Activated CD4-positive, alpha-beta T cell treated with anti-CD3 and anti-CD28 coated beads for 1 hour (primary cell): Measurements from ENCODE around the gene CYP4F8.
"Not testable (repeated sequence)": the region's sequence is repeated elsewhere in the genome, so short reads cannot be mapped to it uniquely, and the experiment has no call there.

ENCODE experiments used
- DNase-seq: peaks from one replicate; pipeline ENCODE4 v3.0.0-alpha.2; 2020

CYP4F8 gene

GRCh38 chr19:15644816-15645215 is 29.8 kb downstream of the CYP4F8 start:
- no peak for DNase-seq

DNA sequence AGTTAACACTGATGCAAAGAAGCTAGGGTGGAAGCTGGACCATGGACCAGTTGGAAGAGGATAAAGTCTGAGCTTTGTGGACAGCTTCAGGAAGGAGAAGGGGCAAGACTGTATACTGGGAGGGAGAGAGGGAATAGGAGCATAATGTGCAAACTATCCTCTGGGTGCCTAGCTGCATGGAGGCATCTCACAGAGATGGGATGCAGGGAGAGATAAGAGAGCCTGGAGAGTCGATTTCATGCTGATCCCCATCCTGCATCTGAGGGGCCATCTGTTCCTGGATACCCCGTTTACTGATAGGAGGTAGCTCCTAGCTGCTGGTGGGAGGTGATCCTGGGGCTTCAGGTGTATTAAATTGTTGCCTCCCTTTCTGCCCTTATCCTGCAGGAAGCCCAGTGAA is 34.5 kb downstream of the CYP4F8 start:
- DNase-seq = no peak

- DNase-seq = not testable (repeated sequence)
Observed at GRCh38 chr19:15650123-15650522, 35.1 kb downstream of the CYP4F8 start.

- no peak for DNase-seq
Observed at GRCh38 chr19:15651791-15652190, 36.8 kb downstream of the CYP4F8 start.

DNA sequence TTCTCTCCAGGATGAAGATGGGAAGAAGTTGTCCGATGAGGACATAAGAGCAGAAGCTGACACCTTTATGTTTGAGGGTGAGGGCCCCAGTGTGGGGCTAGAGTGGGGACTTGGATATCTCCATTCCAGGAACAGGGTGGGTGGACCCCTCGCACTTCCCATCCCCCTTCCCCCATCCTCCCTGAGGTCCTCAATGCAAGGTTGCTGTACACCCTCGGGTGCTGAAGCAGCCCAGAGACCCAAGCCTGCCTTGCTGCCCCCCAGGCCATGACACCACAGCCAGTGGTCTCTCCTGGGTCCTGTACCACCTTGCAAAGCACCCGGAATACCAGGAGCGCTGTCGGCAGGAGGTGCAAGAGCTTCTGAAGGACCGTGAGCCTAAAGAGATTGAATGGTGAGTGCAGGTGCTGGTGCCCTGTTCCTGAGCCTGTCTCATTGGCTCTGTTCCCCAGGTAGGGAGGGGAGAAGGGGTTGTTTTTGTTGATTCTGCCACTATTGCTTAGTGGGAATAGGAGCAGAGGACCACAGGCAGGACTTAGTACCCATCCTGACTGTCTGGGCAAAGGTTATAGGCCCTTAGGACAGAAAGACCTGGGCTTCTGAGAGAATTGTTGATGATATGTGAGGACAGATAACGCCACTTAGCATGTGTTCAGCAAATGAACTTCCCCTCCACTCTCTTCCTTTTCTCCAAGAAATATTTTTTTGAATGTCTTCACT is 37.7 kb downstream of the CYP4F8 start:
- DNase-seq = no peak

- no peak for DNase-seq
Observed at GRCh38 chr19:15656467-15656866, 41.4 kb downstream of the CYP4F8 start.

DNA sequence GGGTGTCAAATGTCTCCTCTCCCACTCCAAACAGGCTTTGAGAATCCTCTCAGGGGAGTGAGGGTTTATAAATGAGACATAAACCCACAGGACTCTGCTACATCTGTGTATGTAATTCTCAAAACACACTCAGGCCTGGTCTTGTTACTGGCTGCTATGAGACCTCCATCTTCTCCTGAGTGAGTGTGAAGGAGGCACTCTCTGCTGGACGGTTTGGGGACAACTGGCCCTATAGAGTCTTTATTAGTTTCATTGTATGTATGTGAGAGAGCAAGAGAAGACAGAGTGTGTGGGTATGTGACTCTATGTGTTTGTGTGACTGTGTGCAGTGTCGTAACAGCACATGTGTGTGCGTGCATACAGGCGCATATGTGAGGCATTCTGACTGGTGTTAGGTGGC is 48.2 kb downstream of the CYP4F8 start:
- DNase-seq = no peak

GRCh38 chr19:15666186-15666585 is 51.2 kb downstream of the CYP4F8 start:
- no peak for DNase-seq

DNA sequence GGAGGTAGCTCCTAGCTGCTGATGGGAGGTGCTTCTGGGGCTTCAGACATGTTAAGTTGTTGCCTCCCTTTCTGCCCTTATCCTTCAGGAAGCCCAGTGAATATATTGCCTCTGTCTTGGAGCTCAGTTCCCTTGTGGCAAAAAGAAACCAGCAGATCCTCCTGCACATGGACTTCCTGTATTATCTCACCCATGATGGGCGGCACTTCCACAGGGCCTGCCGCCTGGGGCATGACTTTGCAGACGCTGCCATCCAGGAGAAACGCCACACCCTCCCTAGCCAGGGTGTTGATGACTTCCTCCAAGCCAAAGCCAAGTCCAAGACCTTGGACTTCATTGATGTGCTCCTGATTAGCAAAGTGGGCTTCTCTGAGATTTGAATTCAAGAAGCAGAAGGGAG is 51.9 kb downstream of the CYP4F8 start:
- DNase-seq = no peak

DNA sequence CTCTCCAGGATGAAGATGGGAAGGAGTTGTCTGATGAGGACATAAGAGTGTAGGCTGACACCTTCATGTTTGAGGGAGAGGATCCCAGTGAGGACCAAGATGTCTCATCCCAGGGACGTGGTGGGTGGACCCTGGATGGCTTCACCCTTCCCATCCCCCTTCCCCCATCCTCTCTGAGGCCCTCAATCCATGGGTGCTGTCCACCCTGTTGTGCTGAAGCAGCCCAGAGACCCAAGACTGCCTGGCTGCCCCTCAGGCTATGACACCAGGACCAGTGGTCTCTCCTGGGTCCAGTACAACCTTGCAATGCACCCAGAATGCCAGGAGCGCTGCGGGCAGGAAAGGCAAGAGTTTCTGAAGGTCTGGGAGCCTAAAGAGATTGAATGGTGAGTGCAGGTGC is 54.4 kb downstream of the CYP4F8 start:
- DNase-seq = no peak

- no peak for DNase-seq
Observed at GRCh38 chr19:15669891-15670290, 54.9 kb downstream of the CYP4F8 start.

GRCh38 chr19:15671237-15671821 is 56.3 kb downstream of the CYP4F8 start:
- no peak for DNase-seq

GRCh38 chr19:15671891-15672579 is 57.0 kb downstream of the CYP4F8 start:
- no peak for DNase-seq

DNA sequence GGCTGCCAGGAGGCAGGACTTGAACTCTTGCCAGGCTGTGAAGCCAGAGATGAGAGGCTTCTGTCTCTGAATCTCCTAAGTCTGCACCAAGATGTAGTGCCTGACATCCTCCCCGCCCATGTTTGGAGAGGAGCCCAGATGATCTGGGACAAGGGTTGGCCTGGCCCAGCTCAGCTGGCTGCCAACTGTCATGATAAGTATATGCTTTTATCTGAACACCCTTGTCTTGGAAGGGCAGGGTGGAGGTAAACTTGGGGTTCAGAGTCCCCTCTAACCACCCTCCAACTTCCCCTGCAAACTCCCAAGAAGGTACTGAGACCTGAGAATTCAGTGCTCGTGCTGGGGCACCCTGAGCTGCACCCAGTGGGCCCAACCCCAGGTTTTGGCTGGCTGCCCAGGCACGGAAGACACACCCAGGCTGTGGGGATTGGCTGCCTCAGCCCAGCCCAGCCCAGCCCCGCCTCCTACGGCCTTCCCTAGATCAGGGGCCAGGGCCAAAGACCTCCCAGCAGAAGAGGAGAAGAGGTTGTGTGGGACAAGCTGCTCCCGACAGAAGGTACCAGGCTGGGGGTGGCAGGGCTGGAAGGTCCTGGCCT is 57.7 kb downstream of the CYP4F8 start, which contains the start of gene CYP4F12:
CYP4F12 (plus strand) TSS at position 508 of the 596 bp plus-strand sequence. CDS start 443 bp downstream, outside the sequence.
- peak; percentile 19 for DNase-seq

DNA sequence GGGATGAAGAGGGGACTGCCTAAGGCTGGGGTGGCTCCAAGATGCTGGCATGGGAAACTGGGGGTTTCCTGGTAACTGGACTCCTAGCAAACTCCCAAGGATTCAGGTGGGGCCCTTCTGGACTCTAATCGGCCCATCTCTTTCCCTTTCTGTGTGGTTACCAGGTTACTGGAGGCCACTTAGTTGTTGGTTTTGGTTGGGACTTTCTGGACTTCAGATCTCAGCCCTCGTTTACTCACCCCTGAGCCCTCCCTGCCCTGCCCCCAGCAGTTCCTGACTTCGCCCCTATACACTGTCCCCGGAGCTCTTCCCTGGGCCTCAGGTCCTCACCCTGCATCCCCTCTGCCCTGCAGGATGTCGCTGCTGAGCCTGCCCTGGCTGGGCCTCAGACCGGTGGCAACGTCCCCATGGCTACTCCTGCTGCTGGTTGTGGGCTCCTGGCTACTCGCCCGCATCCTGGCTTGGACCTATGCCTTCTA is 58.2 kb downstream of the CYP4F8 start:
- no peak for DNase-seq

- no peak for DNase-seq
Observed at GRCh38 chr19:15675560-15675959, 60.5 kb downstream of the CYP4F8 start.

GRCh38 chr19:15679089-15679488 is 64.1 kb downstream of the CYP4F8 start:
- no peak for DNase-seq

- not testable (repeated sequence) for DNase-seq
Observed at GRCh38 chr19:15679865-15680264, 64.8 kb downstream of the CYP4F8 start.
